Pulmonary artery endothelial cell (primary cell): ENCODE results near the gene AIG1. TPM values are rescaled to one million over a fixed set of nuclear protein-coding genes. Genes with fewer than 3 reads are reported as not detected.
"Not testable (repeated sequence)": the region's sequence is repeated elsewhere in the genome, so short reads cannot be mapped to it uniquely, and the experiment has no call there.

ENCODE experiments used
- DNase-seq: peaks from one replicate; pipeline ENCODE4 v3.0.0-alpha.2; 2011; ENCODE audit warnings: low read depth, low spot score
- total RNA-seq: library from RNA; depleted of rRNA; stranded (reverse); fragments of >200 nt; gene quantifications from 2 replicates; pipeline ENCODE4 v1.2.3, GENCODE V29; 2014

AIG1 gene
- total RNA-seq, 1 donor from 2014 or later, result 19.3 TPM

DNA sequence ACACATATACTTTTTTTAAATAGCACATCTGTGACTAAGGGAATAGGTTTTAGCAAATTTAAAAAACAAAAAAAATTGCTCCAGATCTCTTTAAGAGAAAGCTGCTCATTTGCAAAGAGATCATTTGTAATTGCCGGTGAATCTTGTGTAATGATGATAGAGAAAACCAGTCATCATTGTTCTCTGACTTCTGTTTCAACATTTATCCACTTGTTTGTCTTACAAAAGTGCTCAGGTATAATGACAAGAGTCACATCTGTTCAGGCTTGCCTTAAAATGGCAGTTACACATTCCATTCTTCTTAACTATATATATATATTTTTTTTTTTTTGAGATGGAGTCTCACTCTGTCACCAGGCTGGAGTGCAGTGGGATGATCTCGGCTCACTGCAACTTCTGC lies 165.2 kb downstream of the AIG1 start:
- DNase-seq, result no peak

GRCh38 chr6:143227675-143228074 lies 167.0 kb downstream of the AIG1 start:
- DNase-seq, result no peak

DNA sequence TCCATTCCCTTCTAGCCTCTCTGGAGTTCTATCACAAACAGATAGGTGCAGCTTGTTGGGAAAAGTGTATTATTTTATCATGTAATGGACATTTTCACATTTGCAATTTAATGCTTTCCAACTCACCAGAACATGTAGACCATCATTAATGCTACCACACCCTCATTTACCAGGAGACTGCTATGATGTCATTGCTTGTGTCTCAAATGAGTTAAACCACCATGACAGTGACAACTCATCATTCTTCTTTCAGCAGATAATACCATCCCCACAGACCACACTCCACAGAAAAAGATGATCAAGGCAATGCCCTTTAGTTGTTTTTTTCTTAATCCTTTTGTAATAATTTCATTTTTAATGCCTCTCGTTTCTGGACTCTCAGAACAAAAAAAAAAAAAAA lies 168.7 kb downstream of the AIG1 start:
- DNase-seq, result no peak

DNA sequence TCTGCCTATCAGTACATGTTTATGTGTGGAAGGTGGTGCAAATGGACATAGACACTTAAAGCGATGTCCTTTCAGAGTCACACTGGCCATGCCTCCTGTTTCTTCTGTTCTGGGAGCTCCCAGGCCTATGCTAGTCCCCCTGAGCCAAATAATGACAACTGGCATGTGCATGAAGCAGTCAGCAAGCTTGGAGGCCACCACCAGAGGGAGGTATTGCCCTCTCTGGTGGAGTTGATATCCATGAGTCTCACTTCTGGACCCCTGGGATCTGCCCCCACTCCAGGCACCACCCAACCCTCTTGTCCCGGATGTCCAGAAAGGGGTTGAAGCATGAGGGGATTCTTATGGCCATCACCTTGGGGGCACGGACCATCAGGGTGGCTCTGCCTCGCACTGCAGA lies 172.2 kb downstream of the AIG1 start:
- no peak for DNase-seq

DNA sequence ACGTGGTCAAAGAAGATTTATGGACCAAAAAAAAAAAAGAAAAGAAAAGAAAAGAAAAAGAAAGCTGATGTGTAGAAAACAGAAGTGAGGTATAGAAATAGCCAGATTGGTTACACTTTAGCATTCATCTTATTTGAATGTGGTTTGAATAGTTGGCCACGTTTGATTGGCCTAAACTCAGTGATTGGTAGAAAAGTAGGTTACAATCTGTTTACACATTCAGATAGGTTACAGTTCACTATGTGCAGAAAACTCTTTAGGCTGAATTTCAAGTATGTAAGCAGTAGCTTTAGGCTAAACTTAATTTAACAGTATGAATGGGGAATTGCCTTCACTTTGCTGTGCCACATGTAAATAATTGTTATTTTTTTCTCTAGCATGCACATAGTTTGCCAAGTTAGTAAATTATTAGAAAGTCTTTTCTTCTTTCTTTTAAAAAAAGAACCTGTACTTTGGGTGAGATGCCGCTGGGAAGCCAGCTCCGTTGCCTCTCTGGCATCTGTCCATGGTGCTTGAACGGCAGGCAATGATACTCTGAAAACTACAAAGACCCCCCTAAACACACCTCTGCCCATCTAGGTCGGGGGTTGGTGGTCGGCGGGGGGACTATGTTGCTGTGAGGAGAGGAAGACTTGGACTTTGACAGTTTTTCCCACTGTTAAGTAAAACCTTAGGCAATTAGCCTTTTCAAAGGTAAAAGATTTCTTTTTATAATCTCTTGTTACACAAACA lies 173.0 kb downstream of the AIG1 start:
- DNase-seq, result no peak

DNA sequence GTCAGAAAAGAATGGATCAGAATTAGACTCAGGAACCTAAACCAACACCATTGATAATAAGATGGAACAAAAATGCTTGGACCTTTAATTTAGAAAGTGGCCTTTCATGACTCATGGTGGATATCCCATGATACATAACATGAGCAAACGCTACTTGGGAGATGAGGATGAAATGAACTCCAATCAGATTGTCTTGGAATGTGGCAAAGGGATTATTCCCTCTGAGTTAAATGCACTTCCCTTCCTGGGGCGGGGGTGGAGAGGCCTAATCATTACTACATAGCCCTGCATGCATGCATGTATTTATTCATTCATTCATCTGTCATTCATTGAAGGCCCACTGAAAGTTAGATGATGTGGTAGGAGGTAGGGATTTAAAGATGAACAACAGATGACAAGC lies 174.0 kb downstream of the AIG1 start:
- no peak for DNase-seq

GRCh38 chr6:143236151-143236798 lies 175.6 kb downstream of the AIG1 start:
- no peak for DNase-seq

GRCh38 chr6:143238306-143238705 lies 177.6 kb downstream of the AIG1 start:
- DNase-seq, result no peak

DNA sequence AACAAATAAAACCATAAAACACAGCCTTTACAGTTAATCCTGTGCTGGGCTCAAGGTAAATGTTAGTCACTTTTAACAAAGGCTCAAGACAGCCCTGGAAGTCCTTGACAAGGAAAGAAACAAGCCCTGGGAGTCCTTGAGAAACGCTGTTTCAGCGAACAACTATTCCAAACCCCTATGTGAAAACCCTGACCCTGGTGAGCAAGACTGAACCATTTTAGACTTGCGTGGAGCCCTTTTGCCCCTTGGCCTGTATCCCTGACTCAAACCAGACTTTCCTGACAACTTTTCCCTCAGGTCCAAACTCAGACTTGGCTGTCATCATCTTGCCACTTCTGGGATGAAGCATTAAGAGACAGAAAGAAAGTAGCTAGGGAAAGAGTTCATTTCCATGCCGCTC lies 180.4 kb downstream of the AIG1 start:
- DNase-seq, result no peak

GRCh38 chr6:143241911-143242310 lies 181.2 kb downstream of the AIG1 start:
- DNase-seq, result no peak

DNA sequence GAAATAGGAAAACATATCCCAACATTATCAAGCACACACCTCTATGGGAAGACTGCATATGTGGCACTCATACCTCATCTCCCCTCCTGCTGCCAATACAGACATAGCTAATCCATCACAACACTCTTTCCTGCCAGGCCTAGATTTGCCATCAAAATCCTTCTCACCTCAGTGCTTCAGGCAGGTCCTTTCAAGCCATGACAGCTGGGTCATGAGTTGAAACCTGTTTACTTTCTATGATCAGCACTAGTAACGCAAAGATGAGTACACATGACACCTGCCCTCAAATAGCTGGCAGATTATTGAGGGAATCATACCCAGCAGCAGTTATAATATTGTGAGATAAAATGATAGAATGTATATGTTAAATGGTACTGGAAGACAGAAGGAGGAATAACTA lies 183.1 kb downstream of the AIG1 start:
- no peak for DNase-seq

GRCh38 chr6:143245656-143246055 lies 185.0 kb downstream of the AIG1 start:
- DNase-seq, result no peak

DNA sequence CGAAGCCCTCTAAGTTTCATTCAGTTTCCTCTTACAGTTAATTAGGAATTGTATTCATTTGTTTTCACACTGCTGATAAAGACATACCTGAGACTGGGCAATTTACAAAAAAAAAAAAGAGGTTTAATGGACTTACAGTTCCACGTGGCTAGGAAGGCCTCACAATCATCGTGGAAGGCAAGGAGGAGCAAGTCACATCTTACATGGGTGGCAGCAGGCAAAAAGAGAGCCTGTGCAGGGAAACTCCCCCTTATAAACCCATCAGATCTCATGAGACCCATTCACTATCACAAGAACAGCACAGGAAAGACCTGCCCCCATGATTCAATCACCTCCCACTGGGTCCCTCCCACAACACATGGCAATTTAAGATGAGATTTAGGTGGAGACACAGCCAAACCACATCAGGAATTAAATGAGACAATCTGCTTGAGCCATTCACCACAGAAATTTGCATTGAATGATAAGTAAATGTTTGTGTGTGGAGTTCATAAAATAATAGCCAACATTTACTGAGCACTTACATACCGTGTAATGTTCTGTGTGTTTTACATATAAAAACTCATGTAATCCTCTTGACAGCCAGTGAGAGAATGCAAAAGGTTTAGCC lies 185.6 kb downstream of the AIG1 start:
- not testable (repeated sequence) for DNase-seq

- DNase-seq, result no peak
These were observed 186.9 kb downstream of the AIG1 start for GRCh38 chr6:143247586-143247985.

DNA sequence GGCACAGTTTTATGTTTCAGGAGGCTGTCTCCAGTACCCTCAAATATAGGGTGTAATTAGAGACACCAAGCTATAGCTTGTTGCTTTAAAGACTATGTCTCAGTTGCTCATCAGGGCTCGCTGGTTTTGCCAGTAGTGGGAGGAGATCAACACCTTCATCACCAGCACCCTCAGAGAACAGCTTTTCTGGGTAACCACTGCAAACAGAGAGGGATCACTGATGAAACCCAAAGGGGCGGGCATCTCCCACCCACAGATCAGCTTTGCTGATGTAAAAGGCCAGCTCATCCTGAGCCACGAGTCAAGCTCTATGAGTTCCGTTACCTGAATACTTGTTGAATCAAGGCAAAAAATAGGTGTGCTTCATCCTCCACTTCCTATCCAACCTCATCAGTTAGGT lies 187.7 kb downstream of the AIG1 start:
- DNase-seq, result no peak

DNA sequence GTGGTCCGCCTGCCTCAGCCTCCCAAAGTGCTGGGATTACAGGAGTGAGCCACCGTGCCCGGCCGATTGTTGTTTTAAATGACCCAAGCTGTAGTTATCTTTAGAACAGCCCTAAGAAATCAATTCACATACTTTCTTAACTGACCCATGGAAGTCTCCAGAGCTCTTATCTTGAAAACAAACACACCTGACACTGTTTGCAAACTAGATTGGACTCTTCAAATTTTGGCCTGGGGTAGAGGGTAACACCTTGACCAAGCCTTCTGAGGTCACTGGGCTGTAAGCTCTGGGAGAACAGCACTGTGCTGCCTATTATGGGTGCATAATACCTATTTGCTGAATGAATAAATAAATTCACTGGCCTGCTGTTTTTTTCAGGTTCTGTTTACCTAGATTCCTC lies 190.6 kb downstream of the AIG1 start:
- DNase-seq, result no peak

DNA sequence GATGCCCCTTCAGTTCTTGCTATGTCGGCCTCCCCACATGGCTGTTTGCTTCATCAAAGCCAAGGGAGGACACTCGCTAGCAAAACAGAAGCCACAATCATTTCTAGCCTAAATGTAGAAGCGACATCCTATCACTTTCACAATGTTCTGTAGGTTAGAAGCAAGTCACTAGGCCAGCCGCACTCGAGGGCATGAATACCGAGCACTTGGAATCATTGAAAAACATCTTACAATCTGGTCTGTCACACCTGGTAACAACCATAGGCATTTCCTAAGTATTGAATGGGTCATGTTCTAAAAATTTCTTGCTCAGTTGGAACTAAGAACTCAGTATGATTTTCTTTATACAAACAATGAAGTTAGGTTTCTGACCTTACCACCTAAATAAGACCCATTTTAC lies 192.3 kb downstream of the AIG1 start:
- no peak for DNase-seq

GRCh38 chr6:143253586-143253985 lies 192.9 kb downstream of the AIG1 start:
- no peak for DNase-seq

GRCh38 chr6:143258945-143259344 lies 198.3 kb downstream of the AIG1 start:
- DNase-seq, result no peak

- DNase-seq, result no peak
These were observed 200.2 kb downstream of the AIG1 start for GRCh38 chr6:143260857-143261256.

GRCh38 chr6:143261899-143262436 lies 201.3 kb downstream of the AIG1 start:
- no peak for DNase-seq

GRCh38 chr6:143262859-143263258 lies 202.2 kb downstream of the AIG1 start:
- DNase-seq, result no peak

DNA sequence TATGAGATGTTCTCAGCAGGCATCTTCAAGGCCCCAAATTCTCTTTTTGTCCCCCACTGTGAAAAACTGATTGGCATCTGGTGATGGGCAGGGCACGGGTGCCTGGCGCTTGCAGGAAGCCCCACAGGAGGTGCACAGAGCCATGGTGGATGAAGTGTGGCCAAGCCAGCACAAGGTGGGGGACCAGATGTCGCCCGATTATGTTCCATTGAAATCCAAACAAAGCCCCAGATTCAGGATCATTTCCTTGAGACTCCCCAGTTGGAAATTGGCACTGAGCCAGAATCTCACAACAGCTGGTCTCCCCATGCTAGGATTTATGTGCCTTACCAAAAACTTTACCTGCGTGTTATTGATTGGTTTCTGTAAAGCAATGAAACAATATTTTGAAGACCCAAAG lies 203.7 kb downstream of the AIG1 start:
- no peak for DNase-seq
